Activated T-cell treated with anti-CD3 and anti-CD28 coated beads, Interleukin-2, amount 50 U/mL, for 72 hours (primary cell): ENCODE data around the gene ALLC. TPM values are rescaled to one million over a fixed set of nuclear protein-coding genes. Genes with fewer than 3 reads are reported as not detected.
"Not testable (repeated sequence)": the region's sequence is repeated elsewhere in the genome, so short reads cannot be mapped to it uniquely, and the experiment has no call there.

Experiments used
- ATAC-seq, 2 donors: fragments of 150-1000 bp; cut with Tn5 transposase; replicated peaks in 1 of 2; 2 replicates each; pipeline ENCODE4 v1.10.0; 2021; ENCODE audit warnings: moderate library complexity in 2 of 2, mild to moderate bottlenecking in 1 of 2
- DNase-seq, 2 donors: peaks; one replicate each; pipeline ENCODE4 v3.0.0; 2021 to 2022; ENCODE audit warnings: mixed read lengths in 1 of 2
- H3K27ac Mint-ChIP-seq: one replicate; pipeline ENCODE4 v1.8.0; 2022; ENCODE audit warnings: mild to moderate bottlenecking, moderate library complexity, mixed read lengths
- H3K27me3 Mint-ChIP-seq: one replicate; pipeline ENCODE4 v1.8.0; 2022; ENCODE audit warnings: low read depth, mixed read lengths
- H3K36me3 Mint-ChIP-seq, 2 donors: one replicate each; pipeline ENCODE4 v1.8.0; 2022; ENCODE audit warnings: mixed read lengths in 2 of 2, mild to moderate bottlenecking in 1 of 2; ENCODE audit not compliant: insufficient read depth in 2 of 2
- H3K4me1 Mint-ChIP-seq: one replicate; pipeline ENCODE4 v1.8.0; 2022; ENCODE audit warnings: low read depth, mixed read lengths
- H3K4me3 Mint-ChIP-seq, 2 donors: one replicate each; pipeline ENCODE4 v1.8.0; 2022; ENCODE audit warnings: mild to moderate bottlenecking in 2 of 2, mixed read lengths in 2 of 2, moderate library complexity in 2 of 2
- H3K9me3 Mint-ChIP-seq, 2 donors: one replicate each; pipeline ENCODE4 v1.8.0; 2022; ENCODE audit warnings: mixed read lengths in 2 of 2
- total RNA-seq, 2 donors: library from RNA; stranded (reverse); gene quantifications; one replicate each; pipeline ENCODE4 v1.2.3, GENCODE V29; 2022

Gene ALLC
- total RNA-seq, 2 donors from 2014 or later: not detected

GRCh38 chr2:3617198-3617890, 40.7 kb upstream of the ALLC start:
- peaks cover 1 to 5% of the 10 kb centered on the region in 2 donors for H3K9me3 Mint-ChIP-seq
- H3K4me3 Mint-ChIP-seq: no peak overlapping the region
- H3K4me1 Mint-ChIP-seq: no peaks in the 10 kb centered on the region
- no peak for DNase-seq
- no peak for ATAC-seq
- H3K36me3 Mint-ChIP-seq: peaks cover 3 to 4% of the 10 kb centered on the region in 2 donors
- no peak overlapping the region for H3K27ac Mint-ChIP-seq
- H3K27me3 Mint-ChIP-seq: no peaks in the 10 kb centered on the region

- DNase-seq: no peak
- Mint-ChIP-seq H3K36me3 (peaks cover 3 to 4% of the 10 kb centered on the region in 2 donors), H3K27ac (no peak overlapping the region), H3K27me3 (no peaks in the 10 kb centered on the region), H3K4me3 (no peak overlapping the region), H3K9me3 (peaks cover 1 to 5% of the 10 kb centered on the region in 2 donors), H3K4me1 (no peaks in the 10 kb centered on the region)
- no peak for ATAC-seq
Observed at GRCh38 chr2:3618367-3618766, 39.6 kb upstream of the ALLC start.

GRCh38 chr2:3619033-3619432, 39.0 kb upstream of the ALLC start:
- H3K36me3 Mint-ChIP-seq: peaks cover 2 to 3% of the 10 kb centered on the region in 2 donors
- peaks cover 1 to 5% of the 10 kb centered on the region in 2 donors for H3K9me3 Mint-ChIP-seq
- ATAC-seq: no peak
- no peak for DNase-seq
- no peak overlapping the region for H3K4me3 Mint-ChIP-seq
- H3K27me3 Mint-ChIP-seq: no peaks in the 10 kb centered on the region
- H3K4me1 Mint-ChIP-seq: no peaks in the 10 kb centered on the region
- H3K27ac Mint-ChIP-seq: no peak overlapping the region

GRCh38 chr2:3619661-3620060, 38.3 kb upstream of the ALLC start:
- not testable (repeated sequence) for H3K9me3 Mint-ChIP-seq, DNase-seq, H3K27ac Mint-ChIP-seq, H3K4me1 Mint-ChIP-seq, H3K27me3 Mint-ChIP-seq, H3K36me3 Mint-ChIP-seq, ATAC-seq, H3K4me3 Mint-ChIP-seq

- H3K36me3 Mint-ChIP-seq: no peaks in the 10 kb centered on the region
- H3K9me3 Mint-ChIP-seq: peaks cover 1 to 5% of the 10 kb centered on the region in 2 donors
- no peaks in the 10 kb centered on the region for H3K4me1 Mint-ChIP-seq
- H3K27me3 Mint-ChIP-seq: no peaks in the 10 kb centered on the region
- no peak overlapping the region for H3K4me3 Mint-ChIP-seq
- DNase-seq (no peak), ATAC-seq (no peak)
- H3K27ac Mint-ChIP-seq: no peak overlapping the region
Observed at GRCh38 chr2:3620834-3621233, 37.2 kb upstream of the ALLC start.

- Mint-ChIP-seq H3K9me3 (no peaks in the 10 kb centered on the region), H3K4me1 (no peaks in the 10 kb centered on the region), H3K27me3 (peaks cover 7% of the 10 kb centered on the region), H3K4me3 (no peak overlapping the region), H3K36me3 (no peaks in the 10 kb centered on the region), H3K27ac (no peak overlapping the region)
- DNase-seq (no peak), ATAC-seq (no peak)
Observed at GRCh38 chr2:3622967-3623366, 35.0 kb upstream of the ALLC start.

- Mint-ChIP-seq H3K36me3 (no peaks in the 10 kb centered on the region), H3K27me3 (peaks cover 7% of the 10 kb centered on the region), H3K4me3 (no peak overlapping the region), H3K9me3 (no peaks in the 10 kb centered on the region), H3K27ac (no peak overlapping the region), H3K4me1 (no peaks in the 10 kb centered on the region)
- ATAC-seq: no peak
- no peak for DNase-seq
Observed at GRCh38 chr2:3624059-3624794, 33.8 kb upstream of the ALLC start.

- H3K4me1 Mint-ChIP-seq: no peaks in the 10 kb centered on the region
- peaks cover 7% of the 10 kb centered on the region for H3K27me3 Mint-ChIP-seq
- H3K36me3 Mint-ChIP-seq: no peaks in the 10 kb centered on the region
- no peak overlapping the region for H3K27ac Mint-ChIP-seq
- H3K4me3 Mint-ChIP-seq: no peak overlapping the region
- ATAC-seq (no peak), DNase-seq (no peak)
- H3K9me3 Mint-ChIP-seq: no peaks in the 10 kb centered on the region
Observed at GRCh38 chr2:3625186-3625585, 32.8 kb upstream of the ALLC start.

GRCh38 chr2:3626118-3626811, 31.7 kb upstream of the ALLC start:
- H3K27ac Mint-ChIP-seq: no peak overlapping the region
- ATAC-seq (no peak), DNase-seq (no peak)
- no peaks in the 10 kb centered on the region for H3K9me3 Mint-ChIP-seq
- H3K27me3 Mint-ChIP-seq: peaks cover 7% of the 10 kb centered on the region
- no peaks in the 10 kb centered on the region for H3K4me1 Mint-ChIP-seq
- no peak overlapping the region for H3K4me3 Mint-ChIP-seq
- no peaks in the 10 kb centered on the region for H3K36me3 Mint-ChIP-seq

- DNase-seq: no peak
- no peaks in the 10 kb centered on the region for H3K9me3 Mint-ChIP-seq
- H3K27ac Mint-ChIP-seq: no peak overlapping the region
Observed at GRCh38 chr2:3626812-3627499, 31.0 kb upstream of the ALLC start.

GRCh38 chr2:3627500-3628100, 30.4 kb upstream of the ALLC start:
- no peaks in the 10 kb centered on the region for H3K4me1 Mint-ChIP-seq
- no peak for ATAC-seq
- H3K36me3 Mint-ChIP-seq: no peaks in the 10 kb centered on the region
- H3K27ac Mint-ChIP-seq: no peak overlapping the region
- H3K27me3 Mint-ChIP-seq: peaks cover 7% of the 10 kb centered on the region
- H3K4me3 Mint-ChIP-seq: no peak overlapping the region
- no peaks in the 10 kb centered on the region for H3K9me3 Mint-ChIP-seq
- DNase-seq: no peak

More at GRCh38 chr2:3626812-3627499, 31.0 kb upstream of the ALLC start:
- Mint-ChIP-seq H3K4me1 (no peaks in the 10 kb centered on the region), H3K4me3 (no peak overlapping the region), H3K36me3 (no peaks in the 10 kb centered on the region), H3K27me3 (peaks cover 7% of the 10 kb centered on the region)
- no peak for ATAC-seq

- no peak for ATAC-seq
- no peaks in the 10 kb centered on the region for H3K9me3 Mint-ChIP-seq
- no peak for DNase-seq
- no peak overlapping the region for H3K27ac Mint-ChIP-seq
- no peak overlapping the region for H3K4me3 Mint-ChIP-seq
- no peaks in the 10 kb centered on the region for H3K4me1 Mint-ChIP-seq
- peaks cover 7% of the 10 kb centered on the region for H3K27me3 Mint-ChIP-seq
- no peaks in the 10 kb centered on the region for H3K36me3 Mint-ChIP-seq
Observed at GRCh38 chr2:3628241-3628679, 29.7 kb upstream of the ALLC start.
